Measurements from ENCODE around the gene UBR4. TPM values are rescaled to one million over a fixed set of nuclear protein-coding genes. Genes with fewer than 3 reads are reported as not detected.

UBR4 gene
- total RNA-seq, 2 experiments from 2014 or later = 121 to 126 TPM

GRCh38 chr1:19133360-19133759, 76.7 kb downstream of the UBR4 start:
- intact Hi-C loops (cut with micrococcal nuclease; ENCODE audit: unreplicated experiment) = no loop called here
- Histone ChIP-seq H3K79me2 (ENCODE audit: insufficient read depth, low read depth, low read length) (no peaks in the 10 kb centered on the region), H3K4me3 (ENCODE audit: low read depth, low read length, poor library complexity, severe bottlenecking) (no peak overlapping the region), H3K9me2 (ENCODE audit: insufficient read depth, low read length) (no peaks in the 10 kb centered on the region), H3K9me3 (ENCODE audit: low read length) (peaks cover 10% of the 10 kb centered on the region; the same call in 1 of the 2 replicates), H3K4me1 (ENCODE audit: insufficient read depth, low read length, poor library complexity, severe bottlenecking) (no peaks in the 10 kb centered on the region), H4K20me1 (ENCODE audit: insufficient read depth, low read length) (no peaks in the 10 kb centered on the region), H2AFZ (ENCODE audit: low read length) (no peak overlapping the region), H3K27ac (ENCODE audit: low read depth, low read length, poor library complexity, severe bottlenecking) (no peak overlapping the region), H3K36me3 (ENCODE audit: insufficient read depth, low read length) (peaks cover 98% of the 10 kb centered on the region), H3K4me2 (ENCODE audit: low read length) (no peak overlapping the region)
- ChIA-PET POLR2A (no interaction called here), CTCF (ENCODE audit: unreplicated experiment) (no interaction called here)
- BruUV-seq (replicated peaks) = no TSS peak
- TF ChIP-seq EZH2phosphoT487 (IDR thresholded peaks at IDR 0.05; ENCODE audit: borderline replicate concordance, low read depth, low read length) (no peak), CTCF (conservative IDR thresholded peaks at IDR 0.05; ENCODE audit: low read length) (no peak)
- DNase-seq (ENCODE audit: low spot score) = no peak

GRCh38 chr1:19130468-19130867, 79.6 kb downstream of the UBR4 start:
- no peak for TF ChIP-seq EZH2phosphoT487 (IDR thresholded peaks at IDR 0.05; ENCODE audit: borderline replicate concordance, low read depth, low read length)
- no peak for TF ChIP-seq CTCF (conservative IDR thresholded peaks at IDR 0.05; ENCODE audit: low read length)
- Histone ChIP-seq H3K4me2 (ENCODE audit: low read length) (no peak overlapping the region), H3K4me3 (ENCODE audit: low read depth, low read length, poor library complexity, severe bottlenecking) (no peak overlapping the region), H3K9me2 (ENCODE audit: insufficient read depth, low read length) (no peaks in the 10 kb centered on the region), H3K27ac (ENCODE audit: low read depth, low read length, poor library complexity, severe bottlenecking) (no peak overlapping the region), H4K20me1 (ENCODE audit: insufficient read depth, low read length) (no peaks in the 10 kb centered on the region), H3K4me1 (ENCODE audit: insufficient read depth, low read length, poor library complexity, severe bottlenecking) (no peaks in the 10 kb centered on the region), H3K79me2 (ENCODE audit: insufficient read depth, low read depth, low read length) (no peaks in the 10 kb centered on the region), H3K36me3 (ENCODE audit: insufficient read depth, low read length) (peaks cover 98% of the 10 kb centered on the region), H2AFZ (ENCODE audit: low read length) (no peak overlapping the region), H3K9me3 (ENCODE audit: low read length) (peaks cover 10% of the 10 kb centered on the region; the same call in 1 of the 2 replicates)
- no TSS peak for BruUV-seq (replicated peaks)
- ChIA-PET CTCF (ENCODE audit: unreplicated experiment) (no interaction called here), POLR2A (interaction anchor here (1.0 kb wide), 1 partner anchor 10 kb away, joined by 3 read pairs; no protein-coding TSS in a partner anchor)
- intact Hi-C loops (cut with micrococcal nuclease; ENCODE audit: unreplicated experiment) = no loop called here
- DNase-seq (ENCODE audit: low spot score) = no peak

- H4K20me1 ChIP-seq (ENCODE audit: insufficient read depth, low read length) = no peaks in the 10 kb centered on the region
- CTCF ChIA-PET (ENCODE audit: unreplicated experiment) = no interaction called here
- H3K4me2 ChIP-seq (ENCODE audit: low read length) = no peak overlapping the region
- H3K4me1 ChIP-seq (ENCODE audit: insufficient read depth, low read length, poor library complexity, severe bottlenecking) = no peaks in the 10 kb centered on the region
- DNase-seq (ENCODE audit: low spot score) = no peak
- POLR2A ChIA-PET = no interaction called here
- intact Hi-C loops (cut with micrococcal nuclease; ENCODE audit: unreplicated experiment) = no loop called here
- H3K79me2 ChIP-seq (ENCODE audit: insufficient read depth, low read depth, low read length) = no peaks in the 10 kb centered on the region
- H2AFZ ChIP-seq (ENCODE audit: low read length) = no peak overlapping the region
- BruUV-seq (replicated peaks) = no TSS peak
- H3K27ac ChIP-seq (ENCODE audit: low read depth, low read length, poor library complexity, severe bottlenecking) = no peak overlapping the region
- H3K9me3 ChIP-seq (ENCODE audit: low read length) = peaks cover 10% of the 10 kb centered on the region; the same call in 1 of the 2 replicates
- no peak overlapping the region for H3K4me3 ChIP-seq (ENCODE audit: low read depth, low read length, poor library complexity, severe bottlenecking)
- TF ChIP-seq EZH2phosphoT487 (IDR thresholded peaks at IDR 0.05; ENCODE audit: borderline replicate concordance, low read depth, low read length) (no peak), CTCF (conservative IDR thresholded peaks at IDR 0.05; ENCODE audit: low read length) (no peak)
- peaks cover 98% of the 10 kb centered on the region for H3K36me3 ChIP-seq (ENCODE audit: insufficient read depth, low read length)
- H3K9me2 ChIP-seq (ENCODE audit: insufficient read depth, low read length) = no peaks in the 10 kb centered on the region
Measured at GRCh38 chr1:19128968-19129514, 81.0 kb downstream of the UBR4 start.

Data from OCI-LY7 (cell line).